MCF 10A (cell line): Measurements from ENCODE around the gene GRIN3B. TPM values are rescaled to one million over a fixed set of nuclear protein-coding genes. Genes with fewer than 3 reads are reported as not detected.

Source experiments
- BruUV-seq: library from RNA; stranded (reverse); fragments of 400-500 nt; replicated peaks from 2 replicates; lab custom pipeline; 2021; lab: Mats Ljungman, UMichigan
- CTCF ChIA-PET: fragments of 300-600 bp; sonication (Branson Sonifier 250); formaldehyde crosslinking; extraction: SDS; loops from one replicate; lab custom pipeline; 2021; ENCODE audit warnings: antibody characterized with exemption, inconsistent platforms; lab: Yijun Ruan, JAX
- POLR2A ChIA-PET: fragments of 300-600, 350-650 bp; sonication (Branson Sonifier 250); formaldehyde crosslinking; extraction: SDS; loops from one replicate; lab custom pipeline; 2020; ENCODE audit warnings: antibody characterized with exemption, inconsistent platforms; lab: Yijun Ruan, JAX
- DNase-seq: peaks from one replicate; pipeline ENCODE4 v3.0.0-alpha.2; 2018; ENCODE audit not compliant: unreplicated experiment
- H3K27ac Mint-ChIP-seq: one replicate; pipeline ENCODE4 v1.8.0; 2022; ENCODE audit warnings: mild to moderate bottlenecking, low read depth, mixed read lengths; ENCODE audit not compliant: unreplicated experiment
- H3K27me3 Mint-ChIP-seq: one replicate; pipeline ENCODE4 v1.8.0; 2022; ENCODE audit warnings: mixed read lengths; ENCODE audit not compliant: insufficient read depth, unreplicated experiment
- H3K36me3 Mint-ChIP-seq: one replicate; pipeline ENCODE4 v1.8.0; 2022; ENCODE audit warnings: mild to moderate bottlenecking, moderate library complexity, mixed read lengths; ENCODE audit not compliant: insufficient read depth, unreplicated experiment
- H3K4me1 Mint-ChIP-seq: one replicate; pipeline ENCODE4 v1.8.0; 2022; ENCODE audit warnings: mixed read lengths; ENCODE audit not compliant: insufficient read depth, unreplicated experiment
- H3K4me3 Mint-ChIP-seq: one replicate; pipeline ENCODE4 v1.8.0; 2022; ENCODE audit warnings: mild to moderate bottlenecking, moderate library complexity, mixed read lengths; ENCODE audit not compliant: unreplicated experiment
- H3K9me3 Mint-ChIP-seq: one replicate; pipeline ENCODE4 v1.8.0; 2022; ENCODE audit warnings: mixed read lengths; ENCODE audit not compliant: unreplicated experiment
- intact Hi-C: fragments of 100-400 bp; cut with micrococcal nuclease; formaldehyde crosslinking; loops from 2 replicates; pipeline ENCODE4 v1.14.1; 2022
- total RNA-seq: library from RNA; stranded (reverse); gene quantifications from 2 replicates; pipeline ENCODE4 v1.2.3, GENCODE V29; 2022
- TF ChIP-seq, protein P1 (sequence below): fragments of 200-600 bp; IDR thresholded peaks from one replicate; pipeline ENCODE4 v1.8.0; 2022; ENCODE audit warnings: antibody characterized with exemption, mild to moderate bottlenecking; ENCODE audit not compliant: unreplicated experiment

The GRIN3B gene
- total RNA-seq, 1 experiment from 2014 or later: not detected

DNA sequence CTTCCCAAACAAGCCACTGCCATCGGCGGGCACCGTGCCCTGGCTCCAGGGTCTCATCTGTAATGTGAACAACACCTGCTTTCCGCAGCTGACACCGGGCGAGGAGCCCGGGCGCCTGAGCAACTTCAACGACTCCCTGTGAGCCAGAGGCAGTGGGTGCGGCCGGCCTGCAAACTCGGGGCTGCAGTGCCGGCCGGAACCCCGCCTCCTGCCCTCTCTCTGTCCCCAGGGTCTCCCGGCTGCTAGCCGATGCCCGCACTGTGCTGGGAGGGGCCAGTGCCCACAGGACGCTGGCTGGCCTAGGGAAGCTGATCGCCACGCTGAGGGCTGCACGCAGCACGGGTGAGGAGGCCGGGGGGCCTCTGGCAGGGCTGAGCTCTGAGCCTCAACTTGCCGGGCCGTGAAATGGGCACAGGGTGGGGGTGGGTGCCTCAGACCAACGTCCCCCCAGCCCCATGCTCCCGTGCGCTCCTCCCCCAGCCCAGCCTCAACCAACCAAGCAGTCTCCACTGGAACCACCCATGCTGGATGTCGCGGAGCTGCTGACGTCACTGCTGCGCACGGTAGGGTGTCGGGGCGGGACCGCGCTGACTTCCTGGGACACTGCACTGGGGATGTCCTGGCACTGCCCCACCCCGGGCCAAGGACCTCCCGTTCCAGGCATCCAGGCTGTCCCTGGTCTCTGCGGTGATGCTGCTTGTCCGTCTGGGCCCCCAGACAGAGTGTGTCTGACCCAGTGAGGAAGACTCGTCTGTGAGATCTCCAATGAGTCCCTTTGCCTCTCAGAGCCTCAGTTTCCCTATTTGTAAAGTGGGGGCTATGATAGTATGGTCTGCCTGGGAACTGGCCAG is 41.8 kb downstream of the GRIN3B start:
- H3K27me3 Mint-ChIP-seq: no peaks in the 10 kb centered on the region
- BruUV-seq: no TSS peak
- no peak overlapping the region for H3K27ac Mint-ChIP-seq
- peaks cover 32% of the 10 kb centered on the region for H3K36me3 Mint-ChIP-seq
- ChIA-PET POLR2A (interaction anchor here (0.6 to 1.3 kb wide), 2 partner anchors 21 to 174 kb away, joined by 3 to 4 read pairs; partner anchors contain the start of genes RNU6-2 and TMEM259), CTCF (interaction anchor here (1.4 kb wide), 1 partner anchor 16 kb away, joined by 4 read pairs; no protein-coding TSS in a partner anchor)
- intact Hi-C loops: no loop called here
- peaks cover 6% of the 10 kb centered on the region for H3K4me1 Mint-ChIP-seq
- TF ChIP-seq, protein P1, sequence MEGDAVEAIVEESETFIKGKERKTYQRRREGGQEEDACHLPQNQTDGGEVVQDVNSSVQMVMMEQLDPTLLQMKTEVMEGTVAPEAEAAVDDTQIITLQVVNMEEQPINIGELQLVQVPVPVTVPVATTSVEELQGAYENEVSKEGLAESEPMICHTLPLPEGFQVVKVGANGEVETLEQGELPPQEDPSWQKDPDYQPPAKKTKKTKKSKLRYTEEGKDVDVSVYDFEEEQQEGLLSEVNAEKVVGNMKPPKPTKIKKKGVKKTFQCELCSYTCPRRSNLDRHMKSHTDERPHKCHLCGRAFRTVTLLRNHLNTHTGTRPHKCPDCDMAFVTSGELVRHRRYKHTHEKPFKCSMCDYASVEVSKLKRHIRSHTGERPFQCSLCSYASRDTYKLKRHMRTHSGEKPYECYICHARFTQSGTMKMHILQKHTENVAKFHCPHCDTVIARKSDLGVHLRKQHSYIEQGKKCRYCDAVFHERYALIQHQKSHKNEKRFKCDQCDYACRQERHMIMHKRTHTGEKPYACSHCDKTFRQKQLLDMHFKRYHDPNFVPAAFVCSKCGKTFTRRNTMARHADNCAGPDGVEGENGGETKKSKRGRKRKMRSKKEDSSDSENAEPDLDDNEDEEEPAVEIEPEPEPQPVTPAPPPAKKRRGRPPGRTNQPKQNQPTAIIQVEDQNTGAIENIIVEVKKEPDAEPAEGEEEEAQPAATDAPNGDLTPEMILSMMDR: no peak
- no peak for DNase-seq
- H3K9me3 Mint-ChIP-seq: no peaks in the 10 kb centered on the region
- no peak overlapping the region for H3K4me3 Mint-ChIP-seq

GRCh38 chr19:1042689-1043511 is 42.7 kb downstream of the GRIN3B start:
- ChIA-PET CTCF (interaction anchor here (0.6 to 1.4 kb wide), 3 partner anchors 15 to 228 kb away, joined by 3 to 4 read pairs (median 4); no protein-coding TSS in a partner anchor), POLR2A (interaction anchor here (0.6 kb wide), 1 partner anchor 246 kb away, joined by 3 read pairs; the partner anchor contains the start of gene PTBP1)
- Mint-ChIP-seq H3K27ac (no peak overlapping the region), H3K36me3 (peaks cover 23% of the 10 kb centered on the region), H3K4me1 (peaks cover 2% of the 10 kb centered on the region), H3K27me3 (no peaks in the 10 kb centered on the region), H3K9me3 (no peaks in the 10 kb centered on the region), H3K4me3 (no peak overlapping the region)
- no TSS peak for BruUV-seq
- intact Hi-C loops: no loop called here
- no peak for DNase-seq
- TF ChIP-seq, protein P1: no peak

DNA sequence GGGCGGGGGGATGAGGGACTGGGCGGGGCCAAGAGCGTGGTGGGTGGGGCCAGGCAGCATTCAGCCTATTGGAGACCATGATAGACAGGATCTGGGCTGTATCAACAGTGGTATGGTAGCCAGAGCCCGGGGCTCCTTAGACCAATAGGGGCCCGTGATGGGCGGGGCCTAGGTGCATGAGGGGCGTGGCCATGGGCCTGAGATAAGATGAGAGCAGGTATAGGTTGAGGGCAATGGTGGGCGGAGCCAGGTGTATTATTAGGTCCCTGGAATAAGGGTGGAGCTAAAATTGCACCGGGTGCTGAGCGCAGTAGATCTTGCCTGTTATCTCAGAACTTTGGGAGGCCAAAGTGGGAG is 45.0 kb downstream of the GRIN3B start:
- ChIA-PET POLR2A (no interaction called here), CTCF (no interaction called here)
- no TSS peak for BruUV-seq
- no peaks in the 10 kb centered on the region for H3K27me3 Mint-ChIP-seq
- TF ChIP-seq, protein P1: no peak
- intact Hi-C loops: no loop called here
- H3K9me3 Mint-ChIP-seq: no peaks in the 10 kb centered on the region
- no peak overlapping the region for H3K27ac Mint-ChIP-seq
- H3K4me3 Mint-ChIP-seq: no peak overlapping the region
- peaks cover under 1% of the 10 kb centered on the region for H3K36me3 Mint-ChIP-seq
- peak; percentile 77 for DNase-seq
- no peaks in the 10 kb centered on the region for H3K4me1 Mint-ChIP-seq

DNA sequence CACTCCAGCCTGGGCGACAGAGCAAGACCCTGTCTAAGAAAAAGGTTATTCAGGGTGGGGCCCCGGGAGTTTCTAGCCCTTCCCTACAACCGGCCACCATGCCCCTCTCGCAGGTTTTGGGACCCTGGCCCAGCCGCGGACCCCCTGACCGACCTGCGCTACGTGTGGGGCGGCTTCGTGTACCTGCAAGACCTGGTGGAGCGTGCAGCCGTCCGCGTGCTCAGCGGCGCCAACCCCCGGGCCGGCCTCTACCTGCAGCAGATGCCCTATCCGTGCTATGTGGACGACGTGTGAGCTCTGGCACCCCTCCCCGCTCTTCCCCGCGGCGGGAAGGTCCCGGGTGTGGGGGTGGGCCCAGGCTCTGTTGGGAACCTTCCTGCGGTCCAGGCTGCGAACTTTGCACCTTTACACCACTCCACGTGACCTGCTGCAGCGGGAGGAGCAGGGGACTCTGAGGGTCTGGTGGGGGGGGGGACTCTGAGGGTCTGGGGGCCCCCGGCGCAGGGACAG is 46.0 kb downstream of the GRIN3B start:
- Mint-ChIP-seq H3K27ac (no peak overlapping the region), H3K4me1 (no peaks in the 10 kb centered on the region), H3K27me3 (no peaks in the 10 kb centered on the region), H3K9me3 (no peaks in the 10 kb centered on the region), H3K4me3 (no peak overlapping the region), H3K36me3 (no peaks in the 10 kb centered on the region)
- TF ChIP-seq, protein P1: no peak
- ChIA-PET POLR2A (no interaction called here), CTCF (no interaction called here)
- DNase-seq: no peak
- intact Hi-C loops: no loop called here
- BruUV-seq: no TSS peak
